ENCODE measurements around the gene DACT2.

GRCh38 chr6:168308390-168309144 lies 11.0 kb downstream of the DACT2 start:
- no peak for TF ChIP-seq POLR2AphosphoS5 (IDR thresholded peaks at IDR 0.05; ENCODE audit: low read depth, low read length)
- TF ChIP-seq POLR2A (IDR thresholded peaks at IDR 0.05; ENCODE audit: low read depth, low read length), result no peak

All from GM12891 (cell line).